ENCODE measurements around the gene NTRK2. TPM values are rescaled to one million over a fixed set of nuclear protein-coding genes. Genes with fewer than 3 reads are reported as not detected.

Gene NTRK2
- total RNA-seq, 1 donor from 2014 or later: 26.6 TPM

DNA sequence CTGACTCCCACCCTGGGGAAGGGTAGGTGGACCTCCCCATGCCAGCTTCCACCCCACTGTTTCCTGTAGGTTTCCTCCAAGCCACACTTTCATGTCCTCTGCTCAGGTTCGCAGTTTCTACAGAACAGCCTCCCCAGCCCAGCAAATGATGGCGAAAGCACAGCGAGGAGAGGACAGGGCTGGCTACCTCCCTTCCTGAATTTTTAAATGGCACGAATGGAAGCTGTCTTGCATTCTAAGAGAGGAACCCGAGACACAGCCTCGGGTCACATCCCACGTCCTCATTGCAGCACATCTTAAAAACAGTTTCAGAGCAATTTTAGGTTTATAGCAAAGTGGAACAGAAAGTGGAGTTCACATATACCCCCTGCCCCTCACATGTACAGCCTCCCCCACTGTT is 330.3 kb downstream of the NTRK2 start:
- Histone ChIP-seq H3K4me1 (ENCODE audit: control insufficient read depth in 3 of 3, insufficient read depth in 3 of 3, low read length in 3 of 3) (no peaks in the 10 kb centered on the region), H3K27ac (ENCODE audit: low read depth, low read length) (no peak overlapping the region), H3K4me3 (ENCODE audit: low read length in 3 of 3) (no peak overlapping the region), H3K9ac (ENCODE audit: low read depth in 1 of 3, low read length in 3 of 3) (no peak overlapping the region), H3K36me3 (ENCODE audit: control insufficient read depth in 3 of 3, insufficient read depth in 3 of 3, low read length in 3 of 3) (no peaks in the 10 kb centered on the region), H3K27me3 (ENCODE audit: control insufficient read depth in 3 of 3, insufficient read depth in 3 of 3, low read length in 3 of 3) (no peaks in the 10 kb centered on the region), H3K9me3 (ENCODE audit: control insufficient read depth in 3 of 3, low read length in 3 of 3) (peaks cover 0 to 4% (median 2%) of the 10 kb centered on the region in 3 donors)

DNA sequence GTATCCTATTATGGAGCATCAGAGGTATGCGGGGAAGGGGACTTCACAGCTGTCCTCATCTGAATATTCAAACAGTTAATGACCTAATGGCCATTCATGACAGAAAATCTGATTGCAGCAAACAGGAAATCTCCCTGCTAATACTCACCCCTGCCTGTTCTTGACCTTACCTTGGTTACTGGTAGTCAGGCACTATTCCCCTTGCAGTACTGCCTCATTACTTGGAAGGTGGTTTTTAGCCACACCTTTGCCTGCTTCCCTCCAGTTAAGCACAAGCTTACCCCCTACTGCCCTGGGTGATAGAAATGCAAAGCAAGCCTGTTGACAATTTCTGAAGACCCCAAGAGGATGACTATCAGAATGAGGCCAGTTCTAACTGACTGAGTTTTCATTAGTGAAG is 332.4 kb downstream of the NTRK2 start:
- H3K27ac ChIP-seq (ENCODE audit: low read depth, low read length): no peak overlapping the region
- H3K36me3 ChIP-seq (ENCODE audit: control insufficient read depth in 3 of 3, insufficient read depth in 3 of 3, low read length in 3 of 3): no peaks in the 10 kb centered on the region
- H3K4me1 ChIP-seq (ENCODE audit: control insufficient read depth in 3 of 3, insufficient read depth in 3 of 3, low read length in 3 of 3): no peaks in the 10 kb centered on the region
- H3K27me3 ChIP-seq (ENCODE audit: control insufficient read depth in 3 of 3, insufficient read depth in 3 of 3, low read length in 3 of 3): no peaks in the 10 kb centered on the region
- H3K9me3 ChIP-seq (ENCODE audit: control insufficient read depth in 3 of 3, low read length in 3 of 3): peaks cover 0 to 4% (median 2%) of the 10 kb centered on the region in 3 donors
- H3K9ac ChIP-seq (ENCODE audit: low read depth in 1 of 3, low read length in 3 of 3): no peak overlapping the region
- no peak overlapping the region for H3K4me3 ChIP-seq (ENCODE audit: low read length in 3 of 3)

DNA sequence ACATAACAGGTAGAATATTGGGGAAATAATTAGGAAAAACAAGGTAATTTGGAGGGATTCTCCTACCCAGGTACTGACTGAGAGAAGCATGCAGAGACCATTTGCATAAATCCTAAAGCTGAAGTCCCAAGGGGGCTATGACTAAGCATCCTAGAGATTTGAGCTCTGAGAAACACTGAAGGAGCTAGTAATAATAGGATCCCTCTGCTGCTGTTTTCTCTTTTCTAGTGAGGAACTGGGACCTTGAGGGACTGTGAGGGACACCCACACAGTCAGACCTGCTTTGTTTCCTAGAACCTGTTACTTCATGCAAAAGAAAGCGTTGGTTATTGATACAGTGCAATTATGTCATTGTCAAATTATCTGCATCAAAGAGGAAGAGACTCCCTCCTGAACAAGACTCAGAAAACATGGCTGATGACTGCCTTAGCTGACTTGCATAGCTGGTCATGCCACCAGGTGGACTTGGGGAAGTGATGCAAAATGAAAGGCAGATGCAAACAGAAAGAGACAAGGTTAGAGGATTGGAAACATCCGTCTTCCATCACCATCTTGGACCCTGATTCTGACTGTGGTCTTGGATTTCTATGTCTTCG is 335.4 kb downstream of the NTRK2 start:
- no peak overlapping the region for H3K4me3 ChIP-seq (ENCODE audit: low read length in 3 of 3)
- H3K9me3 ChIP-seq (ENCODE audit: control insufficient read depth in 3 of 3, low read length in 3 of 3): peaks cover 0 to 4% (median 2%) of the 10 kb centered on the region in 3 donors
- H3K4me1 ChIP-seq (ENCODE audit: control insufficient read depth in 3 of 3, insufficient read depth in 3 of 3, low read length in 3 of 3): no peaks in the 10 kb centered on the region
- H3K27ac ChIP-seq (ENCODE audit: low read depth, low read length): no peak overlapping the region
- no peak overlapping the region for H3K9ac ChIP-seq (ENCODE audit: low read depth in 1 of 3, low read length in 3 of 3)
- H3K36me3 ChIP-seq (ENCODE audit: control insufficient read depth in 3 of 3, insufficient read depth in 3 of 3, low read length in 3 of 3): no peaks in the 10 kb centered on the region
- no peaks in the 10 kb centered on the region for H3K27me3 ChIP-seq (ENCODE audit: control insufficient read depth in 3 of 3, insufficient read depth in 3 of 3, low read length in 3 of 3)

DNA sequence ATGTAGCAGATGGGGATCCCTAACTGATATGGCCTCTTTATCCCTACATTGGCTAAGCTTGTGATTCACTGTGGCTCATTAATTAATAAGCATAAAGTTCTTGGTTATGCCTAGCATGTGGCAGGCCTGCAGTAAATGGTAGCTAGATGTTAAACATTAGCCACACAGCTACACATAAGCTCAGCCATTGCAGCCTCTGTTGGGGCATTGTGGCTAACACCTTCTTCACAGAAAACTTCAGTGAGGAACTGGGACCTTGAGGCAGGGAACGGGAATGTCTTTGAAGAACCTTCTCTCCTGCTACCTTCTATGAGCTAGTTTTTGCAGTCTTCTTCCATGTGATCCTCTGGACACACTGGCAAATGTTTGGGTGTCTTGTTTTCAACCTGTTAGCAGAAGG is 338.2 kb downstream of the NTRK2 start:
- Histone ChIP-seq H3K36me3 (ENCODE audit: control insufficient read depth in 3 of 3, insufficient read depth in 3 of 3, low read length in 3 of 3) (no peaks in the 10 kb centered on the region), H3K9me3 (ENCODE audit: control insufficient read depth in 3 of 3, low read length in 3 of 3) (no peaks in the 10 kb centered on the region), H3K27ac (ENCODE audit: low read depth, low read length) (no peak overlapping the region), H3K9ac (ENCODE audit: low read depth in 1 of 3, low read length in 3 of 3) (no peak overlapping the region), H3K4me3 (ENCODE audit: low read length in 3 of 3) (no peak overlapping the region), H3K27me3 (ENCODE audit: control insufficient read depth in 3 of 3, insufficient read depth in 3 of 3, low read length in 3 of 3) (no peaks in the 10 kb centered on the region), H3K4me1 (ENCODE audit: control insufficient read depth in 3 of 3, insufficient read depth in 3 of 3, low read length in 3 of 3) (no peaks in the 10 kb centered on the region)

DNA sequence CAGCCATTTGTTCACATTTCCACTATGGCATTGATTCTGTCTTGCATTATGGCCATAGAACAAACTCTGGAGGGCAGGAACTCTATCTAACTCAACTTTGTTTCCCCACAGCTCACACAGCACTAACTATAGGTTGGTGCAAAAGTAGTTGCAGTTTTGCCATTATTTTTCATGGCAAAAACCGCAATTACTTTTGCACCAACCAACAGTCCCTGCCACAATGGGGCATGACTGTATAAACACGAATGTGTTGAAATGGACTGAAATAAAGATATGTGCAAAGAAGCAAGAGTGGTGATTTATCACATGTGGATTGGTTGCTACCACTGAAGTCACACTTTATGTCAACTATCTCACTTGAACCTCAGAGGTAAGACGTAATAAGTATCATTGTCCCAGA is 338.7 kb downstream of the NTRK2 start:
- no peaks in the 10 kb centered on the region for H3K27me3 ChIP-seq (ENCODE audit: control insufficient read depth in 3 of 3, insufficient read depth in 3 of 3, low read length in 3 of 3)
- no peak overlapping the region for H3K27ac ChIP-seq (ENCODE audit: low read depth, low read length)
- no peak overlapping the region for H3K9ac ChIP-seq (ENCODE audit: low read depth in 1 of 3, low read length in 3 of 3)
- H3K4me1 ChIP-seq (ENCODE audit: control insufficient read depth in 3 of 3, insufficient read depth in 3 of 3, low read length in 3 of 3): no peaks in the 10 kb centered on the region
- no peaks in the 10 kb centered on the region for H3K9me3 ChIP-seq (ENCODE audit: control insufficient read depth in 3 of 3, low read length in 3 of 3)
- H3K36me3 ChIP-seq (ENCODE audit: control insufficient read depth in 3 of 3, insufficient read depth in 3 of 3, low read length in 3 of 3): no peaks in the 10 kb centered on the region
- H3K4me3 ChIP-seq (ENCODE audit: low read length in 3 of 3): no peak overlapping the region

DNA sequence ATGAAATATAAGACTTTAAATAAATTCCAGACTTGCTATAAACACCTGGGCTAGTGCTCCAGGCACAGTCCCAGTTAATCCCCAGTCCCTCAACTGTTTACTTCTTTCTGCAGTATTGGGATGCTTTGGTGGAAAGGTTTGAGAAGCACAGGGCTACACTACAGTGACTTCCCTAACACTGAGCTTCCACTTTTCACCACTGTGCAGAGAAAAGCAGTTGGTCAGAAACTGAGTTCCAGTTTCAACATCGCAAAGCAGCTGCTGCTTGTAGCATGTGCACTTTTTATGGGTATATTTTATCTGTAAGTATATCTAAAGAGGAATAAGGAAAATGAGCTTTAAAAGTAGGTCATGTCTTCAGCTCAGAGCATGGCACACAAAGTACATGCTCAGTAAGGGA is 339.7 kb downstream of the NTRK2 start:
- no peaks in the 10 kb centered on the region for H3K4me1 ChIP-seq (ENCODE audit: control insufficient read depth in 3 of 3, insufficient read depth in 3 of 3, low read length in 3 of 3)
- H3K9me3 ChIP-seq (ENCODE audit: control insufficient read depth in 3 of 3, low read length in 3 of 3): no peaks in the 10 kb centered on the region
- H3K27ac ChIP-seq (ENCODE audit: low read depth, low read length): no peak overlapping the region
- H3K4me3 ChIP-seq (ENCODE audit: low read length in 3 of 3): no peak overlapping the region
- no peaks in the 10 kb centered on the region for H3K27me3 ChIP-seq (ENCODE audit: control insufficient read depth in 3 of 3, insufficient read depth in 3 of 3, low read length in 3 of 3)
- no peaks in the 10 kb centered on the region for H3K36me3 ChIP-seq (ENCODE audit: control insufficient read depth in 3 of 3, insufficient read depth in 3 of 3, low read length in 3 of 3)
- no peak overlapping the region for H3K9ac ChIP-seq (ENCODE audit: low read depth in 1 of 3, low read length in 3 of 3)

DNA sequence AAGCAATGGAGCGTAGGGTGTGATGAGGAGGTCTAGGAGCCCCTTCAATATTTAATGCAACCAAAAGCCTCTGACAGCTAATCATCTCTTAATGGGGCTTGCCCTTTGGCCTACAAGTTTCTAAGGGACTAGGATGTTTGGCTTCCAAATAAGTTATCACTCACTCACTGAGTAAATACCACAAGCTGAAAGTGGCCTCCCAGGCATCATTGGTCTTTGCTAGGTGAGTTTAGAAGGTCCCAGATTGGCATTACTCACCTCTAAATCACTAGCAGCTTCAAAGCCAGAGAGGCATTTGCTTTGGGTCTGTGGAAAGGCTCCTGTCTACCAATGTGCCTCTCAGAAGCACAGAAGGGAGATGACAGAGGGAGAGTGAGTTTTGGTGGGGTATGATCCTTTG is 344.2 kb downstream of the NTRK2 start:
- no peak overlapping the region for H3K27ac ChIP-seq (ENCODE audit: low read depth, low read length)
- H3K9me3 ChIP-seq (ENCODE audit: control insufficient read depth in 3 of 3, low read length in 3 of 3): no peaks in the 10 kb centered on the region
- no peak overlapping the region for H3K4me3 ChIP-seq (ENCODE audit: low read length in 3 of 3)
- no peaks in the 10 kb centered on the region for H3K36me3 ChIP-seq (ENCODE audit: control insufficient read depth in 3 of 3, insufficient read depth in 3 of 3, low read length in 3 of 3)
- H3K4me1 ChIP-seq (ENCODE audit: control insufficient read depth in 3 of 3, insufficient read depth in 3 of 3, low read length in 3 of 3): no peaks in the 10 kb centered on the region
- peaks cover 0 to 2% (median 0%) of the 10 kb centered on the region in 3 donors for H3K27me3 ChIP-seq (ENCODE audit: control insufficient read depth in 3 of 3, insufficient read depth in 3 of 3, low read length in 3 of 3)
- H3K9ac ChIP-seq (ENCODE audit: low read depth in 1 of 3, low read length in 3 of 3): no peak overlapping the region

DNA sequence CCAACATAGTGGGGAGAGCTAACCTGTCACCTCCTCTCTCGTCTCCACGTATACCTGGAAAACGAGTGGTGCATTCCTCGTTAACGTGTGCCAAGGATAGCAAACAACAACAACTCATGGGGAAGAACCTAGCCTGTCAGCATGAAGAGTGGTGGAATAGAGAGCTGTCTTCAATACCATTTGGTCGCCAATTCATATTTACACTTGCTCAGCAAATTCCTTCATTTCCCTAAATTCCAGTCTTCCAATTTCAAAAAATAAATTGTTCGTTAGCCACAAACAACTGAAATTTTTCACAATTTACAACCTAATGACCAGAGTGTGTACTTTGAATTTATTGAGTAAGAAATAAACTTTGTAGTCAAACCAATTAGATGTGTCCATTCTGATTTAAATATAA is 344.8 kb downstream of the NTRK2 start:
- Histone ChIP-seq H3K27me3 (ENCODE audit: control insufficient read depth in 3 of 3, insufficient read depth in 3 of 3, low read length in 3 of 3) (peaks cover 0 to 2% (median 0%) of the 10 kb centered on the region in 3 donors), H3K9me3 (ENCODE audit: control insufficient read depth in 3 of 3, low read length in 3 of 3) (no peaks in the 10 kb centered on the region), H3K27ac (ENCODE audit: low read depth, low read length) (no peak overlapping the region), H3K9ac (ENCODE audit: low read depth in 1 of 3, low read length in 3 of 3) (no peak overlapping the region), H3K4me3 (ENCODE audit: low read length in 3 of 3) (no peak overlapping the region), H3K36me3 (ENCODE audit: control insufficient read depth in 3 of 3, insufficient read depth in 3 of 3, low read length in 3 of 3) (no peaks in the 10 kb centered on the region), H3K4me1 (ENCODE audit: control insufficient read depth in 3 of 3, insufficient read depth in 3 of 3, low read length in 3 of 3) (no peaks in the 10 kb centered on the region)

DNA sequence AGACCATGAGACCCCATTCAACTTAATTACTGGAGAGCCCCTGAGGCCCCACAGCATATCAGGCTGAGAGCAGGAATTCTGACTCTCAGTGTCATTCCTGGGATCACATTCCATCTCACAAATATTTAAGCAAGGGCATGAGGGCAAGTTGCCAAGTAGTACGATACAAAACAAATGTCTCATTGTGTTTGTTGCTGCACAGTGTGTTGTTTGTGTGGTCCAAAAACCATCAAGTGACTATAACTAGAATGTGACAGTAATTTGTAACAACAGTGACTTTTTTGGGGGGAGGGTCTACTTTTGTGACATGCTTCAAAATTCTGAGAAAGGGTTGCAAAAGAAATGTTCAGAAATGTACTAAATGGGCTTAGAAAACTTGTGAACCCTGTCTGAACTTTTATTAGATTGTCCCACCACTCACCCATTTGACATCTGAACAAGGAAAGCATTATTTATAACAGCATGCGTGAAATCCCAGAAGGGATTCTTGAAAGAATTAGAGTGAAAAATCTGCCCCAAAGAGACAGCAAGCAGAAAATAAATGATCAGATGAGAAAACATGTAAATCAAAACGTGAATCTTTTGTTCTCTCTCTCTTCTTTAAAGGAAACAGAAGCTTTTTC is 347.0 kb downstream of the NTRK2 start:
- Histone ChIP-seq H3K9ac (ENCODE audit: low read depth in 1 of 3, low read length in 3 of 3) (no peak overlapping the region), H3K9me3 (ENCODE audit: control insufficient read depth in 3 of 3, low read length in 3 of 3) (no peaks in the 10 kb centered on the region), H3K36me3 (ENCODE audit: control insufficient read depth in 3 of 3, insufficient read depth in 3 of 3, low read length in 3 of 3) (no peaks in the 10 kb centered on the region), H3K27ac (ENCODE audit: low read depth, low read length) (no peak overlapping the region), H3K27me3 (ENCODE audit: control insufficient read depth in 3 of 3, insufficient read depth in 3 of 3, low read length in 3 of 3) (peaks cover 0 to 2% (median 0%) of the 10 kb centered on the region in 3 donors), H3K4me1 (ENCODE audit: control insufficient read depth in 3 of 3, insufficient read depth in 3 of 3, low read length in 3 of 3) (no peaks in the 10 kb centered on the region), H3K4me3 (ENCODE audit: low read length in 3 of 3) (no peak overlapping the region)

DNA sequence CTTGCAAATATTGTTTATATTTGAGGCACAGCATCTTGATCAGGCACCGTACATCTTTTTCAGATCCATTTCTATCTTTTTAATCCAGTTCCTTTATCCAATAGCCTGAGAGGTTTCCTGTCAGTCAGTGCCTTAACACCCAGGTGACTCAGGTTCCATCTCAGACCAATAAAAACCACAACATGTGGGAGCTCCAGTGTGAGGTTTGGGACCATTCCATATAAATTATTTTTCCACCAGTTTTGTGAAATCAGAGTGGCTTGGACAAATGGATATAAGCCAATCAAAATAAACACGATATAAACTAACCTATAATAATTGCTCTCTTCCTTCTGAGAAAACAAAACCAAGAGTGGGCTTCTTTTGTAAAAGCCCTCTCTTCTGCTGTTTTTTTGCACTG is 351.3 kb downstream of the NTRK2 start:
- no peaks in the 10 kb centered on the region for H3K9me3 ChIP-seq (ENCODE audit: control insufficient read depth in 3 of 3, low read length in 3 of 3)
- no peaks in the 10 kb centered on the region for H3K36me3 ChIP-seq (ENCODE audit: control insufficient read depth in 3 of 3, insufficient read depth in 3 of 3, low read length in 3 of 3)
- no peak overlapping the region for H3K27ac ChIP-seq (ENCODE audit: low read depth, low read length)
- no peak overlapping the region for H3K9ac ChIP-seq (ENCODE audit: low read depth in 1 of 3, low read length in 3 of 3)
- no peak overlapping the region for H3K4me3 ChIP-seq (ENCODE audit: low read length in 3 of 3)
- no peaks in the 10 kb centered on the region for H3K4me1 ChIP-seq (ENCODE audit: control insufficient read depth in 3 of 3, insufficient read depth in 3 of 3, low read length in 3 of 3)
- H3K27me3 ChIP-seq (ENCODE audit: control insufficient read depth in 3 of 3, insufficient read depth in 3 of 3, low read length in 3 of 3): no peaks in the 10 kb centered on the region
